ENCODE measurements around the gene TTC7B. TPM values are rescaled to one million over a fixed set of nuclear protein-coding genes. Genes with fewer than 3 reads are reported as not detected.

The TTC7B gene
- total and polyA plus RNA-seq, 2 of the 13 experiments (the other 11 are each of a cell fraction or from before 2014, with no cell fraction given), result 1.3 to 3.2 TPM

DNA sequence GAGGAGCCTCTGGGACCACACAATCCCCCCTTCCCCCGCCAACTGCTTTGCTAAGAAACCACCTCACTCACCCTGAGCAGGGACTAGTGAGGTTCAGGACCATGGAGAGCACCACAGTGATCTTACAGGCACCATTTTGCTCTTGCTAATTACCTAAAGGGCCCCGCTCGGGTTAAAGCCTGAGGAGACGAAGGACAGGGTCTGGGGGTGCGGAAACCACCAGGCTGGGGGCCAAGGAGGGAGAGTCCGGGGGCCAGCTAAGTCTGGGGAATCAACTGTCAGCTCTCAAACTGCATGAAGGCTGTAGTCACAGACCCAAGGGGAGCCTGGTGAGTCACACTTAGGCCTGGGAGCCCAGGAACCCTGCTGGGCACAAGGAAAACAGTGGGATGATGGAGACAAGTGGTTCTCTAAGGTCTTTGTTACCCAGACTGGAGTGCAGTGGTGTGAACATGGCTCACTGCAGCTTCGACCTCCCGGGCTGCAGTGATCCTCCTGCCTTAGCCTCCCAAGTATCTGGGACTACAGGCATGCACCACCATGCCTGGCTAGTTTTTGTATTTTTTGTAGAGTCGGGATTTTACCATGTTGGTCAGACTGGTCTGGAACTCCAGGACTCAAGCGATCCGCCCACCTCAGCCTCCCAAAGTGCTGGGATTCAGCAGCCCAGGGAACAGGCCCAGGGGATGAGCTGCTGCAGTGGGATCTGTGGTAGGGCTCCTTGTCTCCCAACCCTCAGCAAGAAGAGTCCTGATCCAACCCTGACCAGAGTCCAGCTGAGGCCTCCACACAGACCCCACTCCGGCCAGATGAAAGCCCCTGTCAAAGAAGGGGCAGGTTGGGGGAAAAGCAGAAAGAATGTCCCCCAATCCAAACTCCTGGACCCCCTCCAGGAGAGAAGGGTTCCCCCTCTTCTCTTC is 320.6 kb downstream of the TTC7B start (continued):
- TF ChIP-seq ZBTB38 (CRISPR knock-in tag; IDR thresholded peaks at IDR 0.05) (no peak), CEBPB (IDR thresholded peaks at IDR 0.05; ENCODE audit: borderline replicate concordance, low read depth, low read length) (no peak), RFXAP (CRISPR knock-in tag; IDR thresholded peaks at IDR 0.05; ENCODE audit: borderline replicate concordance) (no peak), RBFOX2 (IDR thresholded peaks at IDR 0.05; ENCODE audit: low read depth, low read length) (no peak), ZNF557 (CRISPR knock-in tag; IDR thresholded peaks at IDR 0.05) (no peak), IRF2 (CRISPR knock-in tag; IDR thresholded peaks at IDR 0.05) (0 out of 2 replicates have a peak, but pooled peaks have one; percentile 31), CBX1 (IDR thresholded peaks at IDR 0.05; ENCODE audit: low read depth) (no peak), ZNF761 (CRISPR knock-in tag; conservative IDR thresholded peaks at IDR 0.05) (no peak), ZNF724P (CRISPR knock-in tag; IDR thresholded peaks at IDR 0.05; ENCODE audit: borderline replicate concordance) (no peak), SP4 (CRISPR knock-in tag; IDR thresholded peaks at IDR 0.05) (no peak), ZNF333 (CRISPR knock-in tag; IDR thresholded peaks at IDR 0.05; ENCODE audit: borderline replicate concordance) (no peak), KDM5A (IDR thresholded peaks at IDR 0.05; ENCODE audit: borderline replicate concordance, low read length) (no peak), CREM (IDR thresholded peaks at IDR 0.05) (no peak), CREM (CRISPR knock-in tag; IDR thresholded peaks at IDR 0.05) (no peak), GABPA (IDR thresholded peaks at IDR 0.05; ENCODE audit: low read depth, low read length) (no peak), GABPA (CRISPR knock-in tag; IDR thresholded peaks at IDR 0.05; ENCODE audit: low read depth) (no peak), FOXJ3 (CRISPR knock-in tag; IDR thresholded peaks at IDR 0.05; ENCODE audit: borderline replicate concordance) (no peak), TARDBP (CRISPR knock-in tag; IDR thresholded peaks at IDR 0.05) (no peak), XRCC5 (optimal IDR thresholded peaks at IDR 0.05; ENCODE audit: low read length) (no peak), ZNF317 (CRISPR knock-in tag; IDR thresholded peaks at IDR 0.05) (no peak), YY1 (IDR thresholded peaks at IDR 0.05; ENCODE audit: insufficient read depth, insufficient replicate concordance, low read depth, low read length) (peak; percentile 46)
- TF ChIP-seq, protein P1, sequence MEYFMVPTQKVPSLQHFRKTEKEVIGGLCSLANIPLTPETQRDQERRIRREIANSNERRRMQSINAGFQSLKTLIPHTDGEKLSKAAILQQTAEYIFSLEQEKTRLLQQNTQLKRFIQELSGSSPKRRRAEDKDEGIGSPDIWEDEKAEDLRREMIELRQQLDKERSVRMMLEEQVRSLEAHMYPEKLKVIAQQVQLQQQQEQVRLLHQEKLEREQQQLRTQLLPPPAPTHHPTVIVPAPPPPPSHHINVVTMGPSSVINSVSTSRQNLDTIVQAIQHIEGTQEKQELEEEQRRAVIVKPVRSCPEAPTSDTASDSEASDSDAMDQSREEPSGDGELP (IDR thresholded peaks at IDR 0.05; ENCODE audit: borderline replicate concordance, low read depth), result no peak
- TF ChIP-seq, protein P2, sequence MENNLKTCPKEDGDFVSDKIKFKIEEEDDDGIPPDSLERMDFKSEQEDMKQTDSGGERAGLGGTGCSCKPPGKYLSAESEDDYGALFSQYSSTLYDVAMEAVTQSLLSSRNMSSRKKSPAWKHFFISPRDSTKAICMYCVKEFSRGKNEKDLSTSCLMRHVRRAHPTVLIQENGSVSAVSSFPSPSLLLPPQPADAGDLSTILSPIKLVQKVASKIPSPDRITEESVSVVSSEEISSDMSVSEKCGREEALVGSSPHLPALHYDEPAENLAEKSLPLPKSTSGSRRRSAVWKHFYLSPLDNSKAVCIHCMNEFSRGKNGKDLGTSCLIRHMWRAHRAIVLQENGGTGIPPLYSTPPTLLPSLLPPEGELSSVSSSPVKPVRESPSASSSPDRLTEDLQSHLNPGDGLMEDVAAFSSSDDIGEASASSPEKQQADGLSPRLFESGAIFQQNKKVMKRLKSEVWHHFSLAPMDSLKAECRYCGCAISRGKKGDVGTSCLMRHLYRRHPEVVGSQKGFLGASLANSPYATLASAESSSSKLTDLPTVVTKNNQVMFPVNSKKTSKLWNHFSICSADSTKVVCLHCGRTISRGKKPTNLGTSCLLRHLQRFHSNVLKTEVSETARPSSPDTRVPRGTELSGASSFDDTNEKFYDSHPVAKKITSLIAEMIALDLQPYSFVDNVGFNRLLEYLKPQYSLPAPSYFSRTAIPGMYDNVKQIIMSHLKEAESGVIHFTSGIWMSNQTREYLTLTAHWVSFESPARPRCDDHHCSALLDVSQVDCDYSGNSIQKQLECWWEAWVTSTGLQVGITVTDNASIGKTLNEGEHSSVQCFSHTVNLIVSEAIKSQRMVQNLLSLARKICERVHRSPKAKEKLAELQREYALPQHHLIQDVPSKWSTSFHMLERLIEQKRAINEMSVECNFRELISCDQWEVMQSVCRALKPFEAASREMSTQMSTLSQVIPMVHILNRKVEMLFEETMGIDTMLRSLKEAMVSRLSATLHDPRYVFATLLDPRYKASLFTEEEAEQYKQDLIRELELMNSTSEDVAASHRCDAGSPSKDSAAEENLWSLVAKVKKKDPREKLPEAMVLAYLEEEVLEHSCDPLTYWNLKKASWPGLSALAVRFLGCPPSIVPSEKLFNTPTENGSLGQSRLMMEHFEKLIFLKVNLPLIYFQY (CRISPR knock-in tag; IDR thresholded peaks at IDR 0.05; ENCODE audit: borderline replicate concordance), result no peak
- TF ChIP-seq, protein P3, sequence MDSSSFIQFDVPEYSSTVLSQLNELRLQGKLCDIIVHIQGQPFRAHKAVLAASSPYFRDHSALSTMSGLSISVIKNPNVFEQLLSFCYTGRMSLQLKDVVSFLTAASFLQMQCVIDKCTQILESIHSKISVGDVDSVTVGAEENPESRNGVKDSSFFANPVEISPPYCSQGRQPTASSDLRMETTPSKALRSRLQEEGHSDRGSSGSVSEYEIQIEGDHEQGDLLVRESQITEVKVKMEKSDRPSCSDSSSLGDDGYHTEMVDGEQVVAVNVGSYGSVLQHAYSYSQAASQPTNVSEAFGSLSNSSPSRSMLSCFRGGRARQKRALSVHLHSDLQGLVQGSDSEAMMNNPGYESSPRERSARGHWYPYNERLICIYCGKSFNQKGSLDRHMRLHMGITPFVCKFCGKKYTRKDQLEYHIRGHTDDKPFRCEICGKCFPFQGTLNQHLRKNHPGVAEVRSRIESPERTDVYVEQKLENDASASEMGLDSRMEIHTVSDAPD (CRISPR knock-in tag; IDR thresholded peaks at IDR 0.05), result no peak
